Motor neuron (in vitro differentiated cells): ENCODE results near the gene CMKLR1. TPM values are rescaled to one million over a fixed set of nuclear protein-coding genes. Genes with fewer than 3 reads are reported as not detected.

Source experiments
- ATAC-seq, 8 experiments: fragments of 200-7000 bp; cut with Tn5 transposase; replicated peaks in 6 of 8; 2 replicates each; pipeline ENCODE4 v1.8.0; 2021; ENCODE audit warnings: mild to moderate bottlenecking in 8 of 8, moderate library complexity in 8 of 8
- H3K27ac ChIP-seq, 2 donors: fragments of 250-450 bp; sonication (Bioruptor Pico); 2 replicates each; pipeline ENCODE4 v1.9.0; 2021; ENCODE audit warnings: antibody characterized with exemption in 2 of 2, mild to moderate bottlenecking in 2 of 2, moderate library complexity in 1 of 2
- H3K4me1 ChIP-seq, 2 donors: fragments of 250-450 bp; sonication (Bioruptor Pico); replicated peaks in 1 of 2; 2 replicates each; pipeline ENCODE4 v1.6.1; 2021; ENCODE audit warnings: antibody characterized with exemption in 2 of 2, mild to moderate bottlenecking in 2 of 2, moderate library complexity in 1 of 2
- H3K4me3 ChIP-seq, 5 donors: fragments of 250-450 bp; sonication (Bioruptor Pico); 2 replicates each; pipeline ENCODE4 v1.9.0; 2021; ENCODE audit warnings: antibody characterized with exemption in 5 of 5, mild to moderate bottlenecking in 5 of 5, moderate library complexity in 4 of 5
- WGBS, 10 experiments: fragments of 450-650 bp; shearing (Covaris generic); methylation state at CpG; one replicate each; pipeline ENCODE4 v1.0.0; 2022; 5-methylcytosine and 5-hydroxymethylcytosine counted together
- in situ Hi-C, 9 experiments: fragments of 400-800 bp; cut with MboI; loops; one replicate each; pipeline ENCODE4 v1.15.0; 2021; ENCODE audit warnings: low sequenced_read_pairs in 9 of 9, low pct_unique_long_range_greater_than_20kb in 2 of 9; ENCODE audit not compliant: unreplicated experiment in 9 of 9
- total RNA-seq, 8 experiments: library from RNA; unstranded; fragments of 300-600 nt; gene quantifications; 2 replicates each; pipeline versions ENCODE4 v1.2.3 to v1.2.4, GENCODE V29; 2022

Gene CMKLR1
- total RNA-seq, 8 experiments from 2014 or later = 0.09 to 12.6 (median 0.38) TPM; not detected in 1

GRCh38 chr12:108313606-108314351 lies 25.3 kb downstream of the CMKLR1 start:
- peak in 3 of 8 experiments; percentile 13 to 36 (median 17) for ATAC-seq
- Histone ChIP-seq H3K27ac (no peak overlapping the region), H3K4me1 (peaks cover 10 to 33% of the 10 kb centered on the region in 2 donors), H3K4me3 (no peak overlapping the region)
- WGBS, 10 experiments = 40 to 70% (median 60%) methylated on average over 3 to 6 of the region's 7 CpGs; no CpG with 5 or more reads in 2 of the 10 experiments
- in situ Hi-C loops = no loop called here

- in situ Hi-C loops = no loop called here
- H3K27ac ChIP-seq = no peak overlapping the region
- peaks cover 10 to 33% of the 10 kb centered on the region in 2 donors for H3K4me1 ChIP-seq
- WGBS, 10 experiments = 33 to 100% (median 77%) methylated on average over 1 to 3 of the region's 3 CpGs; no CpG with 5 or more reads in 4 of the 10 experiments
- no peak overlapping the region for H3K4me3 ChIP-seq
- ATAC-seq = peak in 3 of 8 experiments; percentile 39 to 45 (median 42)
Observed at GRCh38 chr12:108313241-108313605, 25.9 kb downstream of the CMKLR1 start.

DNA sequence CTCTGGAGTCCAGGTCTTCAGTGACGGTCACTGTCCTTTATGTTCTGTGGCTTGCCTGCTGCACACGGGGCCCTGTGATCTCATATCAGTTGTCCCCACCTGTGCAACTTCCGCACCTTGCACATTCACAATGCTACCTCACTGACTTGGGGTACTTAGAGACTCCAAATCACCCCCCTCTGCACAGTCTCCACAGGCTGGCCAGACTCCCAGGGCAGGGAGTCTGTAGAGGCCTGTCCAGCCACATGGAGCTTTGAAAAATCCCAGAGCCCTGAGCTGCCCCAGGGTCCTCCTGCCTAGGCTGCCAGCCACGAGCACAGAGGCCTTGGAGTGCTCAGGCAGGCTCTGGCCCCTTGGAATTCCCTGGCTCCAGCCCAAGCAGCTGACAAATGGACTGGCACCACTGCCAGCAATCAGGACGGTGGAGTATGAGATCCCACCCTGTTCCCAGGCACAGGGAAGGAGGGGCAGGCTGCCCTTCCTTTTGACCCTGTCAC lies 26.4 kb downstream of the CMKLR1 start:
- peak overlapping the region in 1 of 2 donors; percentile 8 for H3K27ac ChIP-seq

DNA sequence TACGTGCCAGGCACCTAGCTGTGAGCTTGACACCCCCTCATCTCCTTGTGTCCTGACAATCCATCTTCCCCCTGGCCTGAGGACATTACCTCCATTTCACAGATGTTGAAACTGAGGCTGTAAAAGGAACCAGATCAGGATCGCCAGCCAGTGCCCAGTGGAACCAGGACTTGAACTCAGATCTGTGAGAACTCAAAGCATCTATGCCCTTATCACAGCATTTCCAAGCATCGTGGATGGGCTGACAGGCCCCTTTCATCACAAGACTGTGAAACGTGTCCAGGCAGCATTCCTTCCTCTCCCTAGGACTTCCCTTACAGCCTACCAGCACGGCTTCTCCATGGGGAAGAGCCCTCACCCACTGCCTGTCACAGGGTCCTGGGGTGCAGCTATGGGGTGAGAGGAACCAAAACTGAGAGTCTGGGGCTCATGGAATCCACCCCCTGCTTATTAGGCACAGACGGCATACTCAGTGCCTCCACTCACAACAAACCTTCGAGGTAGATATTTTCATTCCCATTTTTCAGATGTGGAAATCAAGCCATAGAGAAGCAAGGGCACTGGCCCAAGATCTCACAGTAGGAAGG lies 26.9 kb downstream of the CMKLR1 start:
- in situ Hi-C loops = no loop called here
- WGBS, 10 experiments = 0 to 100% (median 90%) methylated on average over 1 to 4 of the region's 7 CpGs; no CpG with 5 or more reads in 1 of the 10 experiments
- peaks cover 10 to 33% of the 10 kb centered on the region in 2 donors for H3K4me1 ChIP-seq
- no peak overlapping the region for H3K4me3 ChIP-seq
- ATAC-seq = no peak
- no peak overlapping the region for H3K27ac ChIP-seq

More for the DNA sequence above, 26.4 kb downstream of the CMKLR1 start:
- H3K4me3 ChIP-seq = no peak overlapping the region
- in situ Hi-C loops = no loop called here
- WGBS, 10 experiments = 60 to 95% (median 83%) methylated on average over 1 to 3 of the region's 5 CpGs; no CpG with 5 or more reads in 7 of the 10 experiments
- ATAC-seq = peak in 7 of 8 experiments; percentile 6 to 82 (median 47)
- H3K4me1 ChIP-seq = peaks cover 10 to 33% of the 10 kb centered on the region in 2 donors

DNA sequence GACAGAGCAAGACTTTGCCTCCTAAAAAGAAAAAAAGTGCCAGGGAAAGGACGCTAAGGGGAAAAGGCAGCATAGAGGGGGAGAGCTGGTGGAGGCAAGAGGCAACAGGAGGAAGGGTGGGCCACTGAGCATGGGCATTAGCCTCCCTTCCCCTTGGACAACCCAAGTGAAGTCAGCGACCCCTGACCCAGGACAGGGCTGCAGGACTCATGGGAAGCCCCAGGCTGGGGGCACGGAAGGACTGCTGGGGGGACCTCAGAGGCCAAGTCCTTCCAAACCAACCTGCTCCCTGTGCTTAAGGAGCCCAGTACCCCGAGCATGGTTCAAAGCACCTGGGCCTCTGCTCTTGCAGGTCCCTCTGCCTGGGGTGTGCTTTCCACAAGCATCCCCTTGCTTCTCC lies 27.5 kb downstream of the CMKLR1 start:
- in situ Hi-C loops = no loop called here
- peaks cover 10 to 33% of the 10 kb centered on the region in 2 donors for H3K4me1 ChIP-seq
- H3K4me3 ChIP-seq = no peak overlapping the region
- ATAC-seq = no peak
- WGBS, 10 experiments = 75 to 100% (median 100%) methylated on average over 1 to 2 of the region's 4 CpGs; no CpG with 5 or more reads in 5 of the 10 experiments
- no peak overlapping the region for H3K27ac ChIP-seq

- H3K27ac ChIP-seq = peak overlapping the region in 1 of 2 donors; percentile 15
- 0 to 80% (median 40%) methylated on average over 1 to 2 of the region's 6 CpGs; no CpG with 5 or more reads in 6 of the 10 experiments for WGBS, 10 experiments
- H3K4me1 ChIP-seq = peaks cover 16 to 38% of the 10 kb centered on the region in 2 donors
- H3K4me3 ChIP-seq = no peak overlapping the region
- ATAC-seq = peak in 5 of 8 experiments; percentile 61 to 87 (median 85)
- in situ Hi-C loops = no loop called here
Observed at GRCh38 chr12:108310489-108310888, 28.6 kb downstream of the CMKLR1 start.

DNA sequence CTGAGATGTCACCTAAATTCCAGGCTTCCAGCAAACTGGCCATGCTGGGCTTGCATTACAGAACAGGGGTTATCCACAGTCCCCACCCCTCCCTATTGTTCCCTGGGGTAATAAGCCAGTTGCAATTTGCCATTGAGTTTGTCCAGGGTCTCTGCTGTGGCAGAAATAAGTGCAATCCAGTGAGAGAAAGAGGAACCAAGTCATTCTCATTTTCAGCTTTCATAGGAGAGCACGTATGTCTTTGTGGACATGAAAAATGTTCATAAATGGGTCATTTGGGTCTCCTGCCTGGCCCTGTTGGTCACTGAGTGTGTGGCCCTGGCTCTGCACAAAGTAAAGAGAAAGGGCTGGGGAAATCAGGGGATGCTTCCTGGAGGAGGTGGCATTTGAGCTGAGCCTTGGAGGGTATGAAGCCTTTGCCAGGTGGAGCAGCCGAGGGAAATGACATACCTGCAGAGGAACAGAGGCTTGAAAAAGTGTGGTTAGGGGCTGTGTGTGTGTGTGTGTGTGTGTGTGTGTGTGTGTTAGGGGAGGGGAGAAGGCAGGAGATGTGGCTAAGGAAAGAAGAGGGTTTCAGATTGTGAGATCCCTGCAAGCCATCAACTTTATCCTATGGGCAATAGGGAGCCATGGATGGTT lies 29.3 kb downstream of the CMKLR1 start:
- WGBS, 10 experiments = 82 to 100% (median 83%) methylated on average over 1 to 2 of the region's 2 CpGs; no CpG with 5 or more reads in 5 of the 10 experiments
- H3K27ac ChIP-seq = no peak overlapping the region
- in situ Hi-C loops = no loop called here
- H3K4me1 ChIP-seq = peaks cover 17 to 40% of the 10 kb centered on the region in 2 donors
- ATAC-seq = no peak
- no peak overlapping the region for H3K4me3 ChIP-seq

- in situ Hi-C loops = no loop called here
- Histone ChIP-seq H3K27ac (no peak overlapping the region), H3K4me3 (no peak overlapping the region), H3K4me1 (peaks cover 23 to 43% of the 10 kb centered on the region in 2 donors)
- WGBS, 10 experiments = 0 to 100% (median 75%) methylated on average over 1 to 6 of the region's 10 CpGs; no CpG with 5 or more reads in 1 of the 10 experiments
- ATAC-seq = peak in 2 of 8 experiments; percentile 16 to 17
Observed at GRCh38 chr12:108308395-108309085, 30.6 kb downstream of the CMKLR1 start.

DNA sequence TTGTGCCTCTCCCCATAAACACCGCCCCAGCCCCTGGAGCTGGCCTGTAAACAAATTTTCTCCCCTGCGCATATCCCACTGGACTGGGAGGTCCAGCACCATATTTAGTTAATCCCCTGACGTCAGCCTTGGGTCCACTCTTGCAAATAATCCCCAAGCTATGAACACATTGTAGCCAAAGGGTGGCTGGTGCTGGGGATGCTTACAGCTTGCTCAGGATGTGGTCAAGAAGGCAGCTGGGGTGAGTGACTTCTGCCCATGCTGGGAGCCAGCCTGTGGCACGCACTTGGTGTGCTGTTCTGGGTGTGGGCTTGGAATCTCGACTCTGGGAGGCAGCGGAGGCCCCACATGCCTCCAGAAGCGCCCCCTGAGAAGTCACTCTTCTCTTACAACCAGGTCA lies 32.1 kb downstream of the CMKLR1 start:
- H3K4me3 ChIP-seq = no peak overlapping the region
- H3K4me1 ChIP-seq = peaks cover 32 to 42% of the 10 kb centered on the region in 2 donors
- 47 to 100% (median 89%) methylated on average over 2 to 6 of the region's 7 CpGs; no CpG with 5 or more reads in 6 of the 10 experiments for WGBS, 10 experiments
- in situ Hi-C loops = no loop called here
- ATAC-seq = peak in 2 of 8 experiments; percentile 0 to 12
- no peak overlapping the region for H3K27ac ChIP-seq

DNA sequence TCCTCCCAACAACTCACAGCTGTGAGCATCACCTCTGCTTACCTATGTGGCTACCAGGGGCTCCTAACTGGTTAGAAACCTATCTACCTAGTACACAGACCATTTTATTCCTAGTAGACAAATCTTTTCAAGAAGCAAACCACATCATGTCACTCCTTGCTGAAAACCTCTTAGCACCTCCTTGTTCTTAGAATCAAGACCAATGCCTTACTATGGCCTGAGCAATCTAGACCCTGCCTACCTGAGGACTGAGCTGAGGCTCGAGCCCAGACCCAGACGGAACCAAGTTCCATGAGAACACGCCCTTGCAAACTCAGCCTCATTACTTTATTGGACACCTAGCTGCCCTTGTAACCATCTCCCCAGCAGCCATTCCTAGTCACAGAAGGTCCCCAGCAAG lies 32.6 kb downstream of the CMKLR1 start:
- no peak overlapping the region for H3K27ac ChIP-seq
- peaks cover 32 to 42% of the 10 kb centered on the region in 2 donors for H3K4me1 ChIP-seq
- no peak overlapping the region for H3K4me3 ChIP-seq
- WGBS, 10 experiments = 40 to 100% (median 43%) methylated on average over 1 to 3 of the region's 3 CpGs; no CpG with 5 or more reads in 7 of the 10 experiments
- ATAC-seq = no peak
- in situ Hi-C loops = no loop called here

- peak in 1 of 8 experiments; percentile 0 for ATAC-seq
- Histone ChIP-seq H3K4me3 (no peak overlapping the region), H3K27ac (no peak overlapping the region), H3K4me1 (peaks cover 31 to 39% of the 10 kb centered on the region in 2 donors)
- 17 to 90% (median 83%) methylated on average over 1 to 2 of the region's 10 CpGs; no CpG with 5 or more reads in 7 of the 10 experiments for WGBS, 10 experiments
- in situ Hi-C loops = no loop called here
Observed at GRCh38 chr12:108305991-108306501, 33.1 kb downstream of the CMKLR1 start.

DNA sequence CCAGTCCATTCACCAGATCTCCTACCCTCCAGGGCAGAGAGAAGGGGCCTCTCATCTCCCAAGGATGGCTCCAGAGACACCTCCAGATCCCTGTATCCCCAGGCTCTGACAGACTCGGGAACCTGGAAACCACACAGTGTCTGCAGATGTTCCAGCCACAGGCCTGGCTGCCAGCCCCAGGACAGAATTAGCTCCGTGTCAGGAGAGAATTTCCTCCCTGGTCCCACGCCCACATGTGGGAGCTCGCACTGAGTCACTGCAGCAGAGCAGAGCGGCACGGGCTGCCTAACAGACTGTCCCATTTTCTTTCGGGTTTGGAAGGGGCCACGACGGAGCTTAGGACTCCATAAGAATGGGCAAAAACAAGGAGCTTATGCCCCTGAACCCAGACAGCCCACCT lies 33.6 kb downstream of the CMKLR1 start:
- ATAC-seq = peak; percentile 31 to 67 (median 50)
- Histone ChIP-seq H3K4me3 (no peak overlapping the region), H3K27ac (peak overlapping the region in 1 of 2 donors; percentile 8), H3K4me1 (peaks cover 26 to 39% of the 10 kb centered on the region in 2 donors)
- in situ Hi-C loops = no loop called here
- 0 to 83% (median 40%) methylated on average over 2 to 5 of the region's 9 CpGs; no CpG with 5 or more reads in 5 of the 10 experiments for WGBS, 10 experiments
